Fibroblast of villous mesenchyme (primary cell): Measurements from ENCODE around the gene DTD1. TPM values are rescaled to one million over a fixed set of nuclear protein-coding genes. Genes with fewer than 3 reads are reported as not detected.
A peak's percentile ranks its signal among the peaks of the same experiment; 100 is the strongest.

Source experiments
- DNase-seq: peaks from one replicate; pipeline ENCODE4 v3.0.0-alpha.2; 2010; ENCODE audit warnings: low read depth
- H3K4me3 ChIP-seq: 2 replicates; pipeline ENCODE4 v1.5.1; 2011; ENCODE audit warnings: low read depth, mild to moderate bottlenecking, low read length
- total RNA-seq: library from RNA; depleted of rRNA; stranded (reverse); fragments of >200 nt; gene quantifications from 2 replicates; pipeline ENCODE4 v1.2.3, GENCODE V29; 2012
- TF ChIP-seq, protein P1 (sequence below): IDR thresholded peaks from 2 replicates; pipeline ENCODE4 v1.5.1; 2012; ENCODE audit warnings: low read depth, mild to moderate bottlenecking, low read length; ENCODE audit not compliant: insufficient read depth

Gene DTD1
- total RNA-seq, 1 donor = 47.1 TPM

DNA sequence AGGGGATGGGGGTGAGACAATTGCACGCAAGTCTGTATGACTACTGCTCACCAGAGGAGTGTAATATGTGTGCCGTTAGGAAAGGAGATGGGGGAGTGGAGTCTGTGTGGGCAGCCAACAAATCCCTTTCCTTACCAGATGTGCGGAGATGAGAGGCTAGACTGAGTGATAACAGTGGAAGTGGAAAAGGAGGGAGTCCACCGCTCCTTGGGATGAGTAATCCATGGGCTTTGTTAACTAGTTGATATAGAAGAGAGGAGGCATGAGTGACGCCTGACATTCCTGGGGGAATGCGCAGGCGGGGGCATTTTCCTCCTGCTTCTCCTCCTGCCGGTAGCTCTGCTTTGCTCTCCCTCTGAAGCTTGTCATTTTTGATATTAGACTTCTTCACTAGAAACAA lies 34.1 kb upstream of the DTD1 start:
- TF ChIP-seq, protein P1, sequence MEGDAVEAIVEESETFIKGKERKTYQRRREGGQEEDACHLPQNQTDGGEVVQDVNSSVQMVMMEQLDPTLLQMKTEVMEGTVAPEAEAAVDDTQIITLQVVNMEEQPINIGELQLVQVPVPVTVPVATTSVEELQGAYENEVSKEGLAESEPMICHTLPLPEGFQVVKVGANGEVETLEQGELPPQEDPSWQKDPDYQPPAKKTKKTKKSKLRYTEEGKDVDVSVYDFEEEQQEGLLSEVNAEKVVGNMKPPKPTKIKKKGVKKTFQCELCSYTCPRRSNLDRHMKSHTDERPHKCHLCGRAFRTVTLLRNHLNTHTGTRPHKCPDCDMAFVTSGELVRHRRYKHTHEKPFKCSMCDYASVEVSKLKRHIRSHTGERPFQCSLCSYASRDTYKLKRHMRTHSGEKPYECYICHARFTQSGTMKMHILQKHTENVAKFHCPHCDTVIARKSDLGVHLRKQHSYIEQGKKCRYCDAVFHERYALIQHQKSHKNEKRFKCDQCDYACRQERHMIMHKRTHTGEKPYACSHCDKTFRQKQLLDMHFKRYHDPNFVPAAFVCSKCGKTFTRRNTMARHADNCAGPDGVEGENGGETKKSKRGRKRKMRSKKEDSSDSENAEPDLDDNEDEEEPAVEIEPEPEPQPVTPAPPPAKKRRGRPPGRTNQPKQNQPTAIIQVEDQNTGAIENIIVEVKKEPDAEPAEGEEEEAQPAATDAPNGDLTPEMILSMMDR = no peak
- no peak overlapping the region for H3K4me3 ChIP-seq
- DNase-seq = no peak

DNA sequence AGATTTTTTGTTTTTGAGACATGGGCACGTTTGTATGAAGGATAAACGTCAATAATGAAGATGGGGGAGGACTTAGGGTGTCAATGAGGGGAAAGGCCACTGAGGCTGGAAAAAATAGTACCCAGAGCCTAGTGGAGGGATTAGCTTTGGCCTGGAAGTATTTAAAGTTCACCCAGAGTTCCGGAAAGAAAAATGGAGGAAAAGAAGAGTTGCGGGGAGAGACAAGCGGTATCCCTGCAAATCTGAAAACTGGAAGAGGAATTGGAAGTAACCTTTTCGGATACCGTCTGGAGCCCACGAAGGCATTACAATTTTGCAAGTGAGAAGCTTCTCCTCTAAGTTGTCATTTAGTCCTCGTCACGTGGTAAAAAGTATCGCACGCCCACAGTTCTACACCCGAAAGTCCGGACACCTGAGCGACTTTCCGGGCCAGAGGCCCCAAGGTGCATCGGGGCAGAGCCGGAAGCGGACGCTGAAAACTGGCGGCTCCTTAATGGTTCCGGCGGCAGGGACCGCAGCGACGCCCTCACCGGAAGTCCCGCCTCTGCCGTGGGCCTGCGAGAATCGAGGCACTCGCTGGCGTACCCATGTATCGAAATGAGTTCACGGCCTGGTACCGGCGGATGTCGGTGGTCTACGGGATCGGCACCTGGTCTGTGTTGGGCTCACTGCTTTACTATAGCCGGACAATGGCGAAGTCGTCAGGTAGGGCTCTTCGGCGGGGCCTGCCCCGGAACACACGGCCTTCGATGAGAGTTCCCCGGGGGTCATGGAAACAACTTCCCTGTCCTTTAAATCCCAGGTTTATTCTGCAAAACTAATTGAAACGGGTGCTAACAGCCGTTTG lies 20.7 kb upstream of the DTD1 start, which contains the start of gene SMIM26:
SMIM26 (plus strand) TSS at position 541 of the 847 bp plus-strand sequence; CDS start at position 588, 47 bp downstream.
- peak; percentile 84 for DNase-seq
- peak within 1 kb of the TSS; percentile 91 for H3K4me3 ChIP-seq
- TF ChIP-seq, protein P1 = no peak

GRCh38 chr20:18567739-18568091 lies 20.1 kb upstream of the DTD1 start:
- no peak for DNase-seq
- TF ChIP-seq, protein P1 = no peak
- peak overlapping the region; percentile 91 for H3K4me3 ChIP-seq

DNA sequence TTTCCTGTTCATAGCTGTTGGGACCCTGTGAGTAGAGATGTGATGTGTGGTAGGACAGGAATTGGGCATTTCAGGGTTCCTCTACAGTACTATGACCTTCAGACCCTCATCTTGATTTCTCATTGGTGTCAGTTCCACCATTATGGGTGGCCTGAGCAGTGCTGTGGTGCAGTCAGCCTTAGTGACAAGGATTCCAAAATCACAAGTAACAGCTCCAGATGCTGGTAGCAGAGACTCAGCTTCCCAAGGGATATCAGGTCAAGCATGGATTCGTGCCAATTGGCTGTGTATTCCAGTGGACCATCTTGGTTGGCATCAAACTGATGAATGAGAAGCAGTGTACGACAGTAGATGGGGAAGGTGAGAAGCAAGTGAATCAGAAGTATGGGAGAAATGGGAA lies 16.8 kb upstream of the DTD1 start:
- DNase-seq = no peak
- TF ChIP-seq, protein P1 = no peak

GRCh38 chr20:18571578-18571977 lies 16.3 kb upstream of the DTD1 start:
- H3K4me3 ChIP-seq = no peak overlapping the region
- TF ChIP-seq, protein P1 = no peak
- no peak for DNase-seq

More for the DNA sequence above, 16.8 kb upstream of the DTD1 start:
- H3K4me3 ChIP-seq = no peak overlapping the region

DNA sequence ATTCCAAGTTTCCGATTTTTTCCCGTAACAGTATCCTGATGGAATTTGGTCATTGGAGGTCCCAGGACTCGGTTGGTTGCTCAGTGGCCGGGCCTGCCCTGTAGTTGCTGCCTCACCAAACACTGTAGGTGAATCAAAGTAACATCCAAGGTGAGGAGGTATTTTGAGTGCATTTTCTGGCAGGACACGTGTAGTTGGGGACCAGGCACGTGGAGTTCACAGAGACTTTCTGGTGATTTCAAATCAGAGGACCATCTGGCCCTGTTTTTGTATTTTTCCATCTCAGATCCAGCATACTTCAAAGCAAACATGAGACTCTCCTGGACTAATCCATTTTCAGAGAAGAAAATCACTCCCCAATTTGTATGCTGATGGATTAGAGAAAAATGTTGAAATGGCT lies 9.9 kb upstream of the DTD1 start:
- no peak for DNase-seq
- TF ChIP-seq, protein P1 = no peak
- no peak overlapping the region for H3K4me3 ChIP-seq
